Measurements from ENCODE around the gene RBMS3. TPM values are rescaled to one million over a fixed set of nuclear protein-coding genes. Genes with fewer than 3 reads are reported as not detected.

RBMS3 gene
- total and polyA plus RNA-seq, 2 of the 8 experiments (the other 6 are each of a cell fraction or from before 2014, with no cell fraction given) = 3.7 to 6.9 TPM

DNA sequence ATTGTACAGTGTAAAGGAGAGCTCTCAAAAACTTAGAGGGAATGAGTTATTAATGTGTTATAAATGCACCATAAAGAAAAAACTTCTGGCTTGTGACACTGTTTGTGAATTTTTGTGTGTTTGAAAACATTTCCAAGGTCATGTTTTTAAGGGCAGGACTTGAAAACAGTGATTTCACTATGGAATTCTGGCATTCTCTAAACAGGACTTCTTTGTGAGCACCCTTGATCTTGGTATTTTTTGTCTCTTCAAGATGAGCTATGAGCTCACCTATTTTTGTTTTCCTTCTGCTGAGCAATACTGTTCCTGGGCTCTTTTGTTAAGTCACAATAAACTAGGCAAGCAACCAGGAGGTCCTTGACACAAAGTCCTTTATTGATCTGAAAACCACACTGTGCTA, 284.4 kb downstream of the RBMS3 start:
- Histone ChIP-seq H3K23me2 (ENCODE audit: low read depth, low read length) (no peaks in the 10 kb centered on the region), H2BK5ac (ENCODE audit: low read depth, low read length) (no peak overlapping the region), H3K4me3 (ENCODE audit: extremely low read depth in 1 of 4, insufficient read depth in 2 of 4, low read depth in 3 of 4, low read length in 4 of 4) (no peak overlapping the region), H4K91ac (replicated peaks; ENCODE audit: insufficient read length, low read length) (no peak overlapping the region), H3K4me1 (replicated peaks in 1 of 4; ENCODE audit: control insufficient read depth in 3 of 4, insufficient read depth in 4 of 4, low read length in 3 of 4) (no peaks in the 10 kb centered on the region; a peak in 1 of 7 replicates), H4K8ac (ENCODE audit: extremely low read depth, insufficient read depth, low read length) (no peak overlapping the region), H4K20me1 (replicated peaks in 1 of 2; ENCODE audit: control insufficient read depth in 1 of 2, insufficient read depth in 2 of 2, low read length in 2 of 2) (no peaks in the 10 kb centered on the region), H2BK20ac (ENCODE audit: low read length) (no peak overlapping the region), H4K5ac (ENCODE audit: insufficient read length, low read depth, low read length) (no peak overlapping the region), H3K27me3 (replicated peaks in 1 of 4; ENCODE audit: control insufficient read depth in 3 of 4, extremely low read depth in 1 of 4, insufficient read depth in 3 of 4, low read length in 3 of 4) (no peaks in the 10 kb centered on the region), H2AFZ (ENCODE audit: low read length) (no peak overlapping the region), H3K9me3 (ENCODE audit: insufficient read depth in 2 of 2, low read depth in 1 of 2, low read length in 1 of 2) (no peaks in the 10 kb centered on the region), H3K79me1 (ENCODE audit: low read depth, low read length) (no peaks in the 10 kb centered on the region), H3K79me2 (ENCODE audit: control insufficient read depth in 1 of 2, insufficient read depth in 2 of 2, low read length in 2 of 2) (no peaks in the 10 kb centered on the region), H3K27ac (ENCODE audit: low read depth, low read length) (no peak overlapping the region), H3K4ac (replicated peaks; ENCODE audit: insufficient read length, low read depth, low read length) (no peak overlapping the region), H3K4me2 (ENCODE audit: insufficient read depth in 1 of 2, low read depth in 2 of 2, low read length in 2 of 2) (no peak overlapping the region), H2BK120ac (replicated peaks; ENCODE audit: low read depth, low read length) (no peak overlapping the region), H2BK15ac (ENCODE audit: low read length) (no peak overlapping the region), H2AK5ac (ENCODE audit: low read depth, low read length) (no peak overlapping the region), H3K23ac (ENCODE audit: insufficient read length) (no peak overlapping the region), H3K36me3 (ENCODE audit: control insufficient read depth in 2 of 4, insufficient read depth in 4 of 4, low read length in 3 of 4) (no peaks in the 10 kb centered on the region), H3K56ac (replicated peaks; ENCODE audit: insufficient read length, low read depth, low read length) (no peak overlapping the region), H3K9ac (replicated peaks in 1 of 4; ENCODE audit: extremely low read depth in 1 of 4, low read depth in 3 of 4, low read length in 3 of 4) (no peak overlapping the region), H3K14ac (ENCODE audit: insufficient read length) (no peak overlapping the region), H3K18ac (ENCODE audit: extremely low read depth, low read length) (no peak overlapping the region), H2BK12ac (ENCODE audit: low read depth, low read length) (no peak overlapping the region)
- DNase-seq (ENCODE audit: low read depth in 1 of 2, low spot score in 2 of 2) (no peak), FAIRE-seq (no peak)
- ChIA-PET POLR2A (ENCODE audit: partially characterized antibody) (interaction anchor here (0.6 kb wide), 1 partner anchor 40 kb away, joined by 3 read pairs; no protein-coding TSS in a partner anchor), CTCF (ENCODE audit: partially characterized antibody) (no interaction called here)
- no peak for TF ChIP-seq CTBP2 (IDR thresholded peaks at IDR 0.05; ENCODE audit: borderline replicate concordance, insufficient read depth, insufficient read length, low read length)
